HFFc6 (cell line): Measurements from ENCODE around the gene MYOM1. TPM values are rescaled to one million over a fixed set of nuclear protein-coding genes. Genes with fewer than 3 reads are reported as not detected.
"Not testable (repeated sequence)": the region's sequence is repeated elsewhere in the genome, so short reads cannot be mapped to it uniquely, and the experiment has no call there.

Experiments
- DNase-seq: peaks from one replicate; pipeline ENCODE4 v3.0.0-alpha.2; 2018
- H3K27ac Mint-ChIP-seq: 2 replicates; pipeline ENCODE4 v1.8.0; 2020; ENCODE audit warnings: mild to moderate bottlenecking, mixed read lengths
- H3K27me3 Mint-ChIP-seq: 2 replicates; pipeline ENCODE4 v1.8.0; 2021; ENCODE audit warnings: mild to moderate bottlenecking, moderate library complexity, mixed read lengths; ENCODE audit not compliant: insufficient read depth
- H3K36me3 Mint-ChIP-seq: 2 replicates; pipeline ENCODE4 v1.8.0; 2021; ENCODE audit warnings: low read depth, mixed read lengths
- H3K4me1 Mint-ChIP-seq: 2 replicates; pipeline ENCODE4 v1.8.0; 2020; ENCODE audit warnings: low read depth, mixed read lengths
- H3K4me3 Mint-ChIP-seq: 2 replicates; pipeline ENCODE4 v1.8.0; 2020; ENCODE audit warnings: mild to moderate bottlenecking, moderate library complexity, mixed read lengths
- H3K9me3 Mint-ChIP-seq: 2 replicates; pipeline ENCODE4 v1.8.0; 2020; ENCODE audit warnings: mild to moderate bottlenecking, mixed read lengths
- CTCF ChIP-seq: fragments of 200-600 bp; sonication (generic); IDR thresholded peaks from 2 replicates; pipeline ENCODE4 v1.5.0; 2021; ENCODE audit warnings: antibody characterized with exemption, mild to moderate bottlenecking
- total RNA-seq, 6 experiments: library from RNA; stranded (reverse); fragmentation: NEBNext Ultra II Directional; extraction: Animal tissue kit (Norgen Biotek cat#: 25700); gene quantifications; 2 replicates in 1 of 6; 3 replicates in 5 of 6; pipeline ENCODE4 v1.2.3, GENCODE V29; 2021

The MYOM1 gene
- total RNA-seq, 6 experiments from 2014 or later = 0.03 to 0.14 (median 0.06) TPM; not detected in 2

- peak; percentile 3 for DNase-seq
- no peak overlapping the region for H3K4me3 Mint-ChIP-seq
Measured at GRCh38 chr18:3207565-3207964, 12.2 kb downstream of the MYOM1 start.

GRCh38 chr18:3205239-3205638 lies 14.5 kb downstream of the MYOM1 start:
- Mint-ChIP-seq H3K9me3 (peaks cover 22% of the 10 kb centered on the region; the same call in 1 of the 2 replicates), H3K36me3 (peaks cover 17% of the 10 kb centered on the region; the same call in 1 of the 2 replicates), H3K27ac (no peak overlapping the region), H3K4me1 (peaks cover 4% of the 10 kb centered on the region; the same call in 1 of the 2 replicates), H3K27me3 (peaks cover 17% of the 10 kb centered on the region; the same call in 1 of the 2 replicates), H3K4me3 (no peak overlapping the region)
- no peak for DNase-seq
- no peak for TF ChIP-seq CTCF

More at GRCh38 chr18:3207565-3207964, 12.2 kb downstream of the MYOM1 start:
- no peak for TF ChIP-seq CTCF
- Mint-ChIP-seq H3K4me1 (peaks cover 20% of the 10 kb centered on the region), H3K27ac (no peak overlapping the region), H3K27me3 (peaks cover 21% of the 10 kb centered on the region), H3K36me3 (peaks cover 16% of the 10 kb centered on the region; the same call in 1 of the 2 replicates), H3K9me3 (peaks cover 20% of the 10 kb centered on the region; the same call in 1 of the 2 replicates)

- H3K4me1 Mint-ChIP-seq = no peaks in the 10 kb centered on the region
- DNase-seq = no peak
- no peak overlapping the region for H3K27ac Mint-ChIP-seq
- no peak overlapping the region for H3K4me3 Mint-ChIP-seq
- peaks cover 19% of the 10 kb centered on the region; the same call in 1 of the 2 replicates for H3K9me3 Mint-ChIP-seq
- H3K36me3 Mint-ChIP-seq = peaks cover 15% of the 10 kb centered on the region; the same call in 1 of the 2 replicates
- TF ChIP-seq CTCF = no peak
- peaks cover 16% of the 10 kb centered on the region for H3K27me3 Mint-ChIP-seq
Measured at GRCh38 chr18:3199942-3200645, 19.7 kb downstream of the MYOM1 start.

- H3K4me3 Mint-ChIP-seq, H3K9me3 Mint-ChIP-seq, H3K4me1 Mint-ChIP-seq, DNase-seq, H3K27ac Mint-ChIP-seq, H3K36me3 Mint-ChIP-seq: not testable (repeated sequence)
- peaks cover 16% of the 10 kb centered on the region for H3K27me3 Mint-ChIP-seq
Measured at GRCh38 chr18:3198260-3198860, 21.4 kb downstream of the MYOM1 start.

GRCh38 chr18:3194947-3195612 lies 24.7 kb downstream of the MYOM1 start:
- H3K9me3 Mint-ChIP-seq = no peaks in the 10 kb centered on the region
- no peak overlapping the region for H3K27ac Mint-ChIP-seq
- no peaks in the 10 kb centered on the region for H3K4me1 Mint-ChIP-seq
- no peak overlapping the region for H3K4me3 Mint-ChIP-seq
- no peak for TF ChIP-seq CTCF
- no peak for DNase-seq
- H3K27me3 Mint-ChIP-seq = peaks cover 23% of the 10 kb centered on the region
- no peaks in the 10 kb centered on the region for H3K36me3 Mint-ChIP-seq
